H9 (cell line): Measurements from ENCODE around the gene PRKD3. TPM values are rescaled to one million over a fixed set of nuclear protein-coding genes. Genes with fewer than 3 reads are reported as not detected.

Experiments
- DNase-seq: peaks from one replicate; pipeline ENCODE4 v3.0.0-alpha.2; 2017
- H2AFZ ChIP-seq: one replicate; pipeline ENCODE4 v1.6.1; 2013; ENCODE audit warnings: mild to moderate bottlenecking, low read length, control low read depth, moderate library complexity
- H2AK5ac ChIP-seq: 2 replicates; pipeline ENCODE4 v1.6.1; 2013; ENCODE audit warnings: low read length, control low read depth, mixed read lengths; ENCODE audit not compliant: insufficient read length
- H2BK120ac ChIP-seq: one replicate; pipeline ENCODE4 v1.6.1; 2013; ENCODE audit warnings: low read depth, mild to moderate bottlenecking, low read length, control low read depth, inconsistent platforms; ENCODE audit not compliant: poor library complexity, severe bottlenecking
- H2BK12ac ChIP-seq: 2 replicates; pipeline ENCODE4 v1.6.1; 2013; ENCODE audit warnings: low read length, control low read depth, mixed read lengths, low read depth; ENCODE audit not compliant: insufficient read length
- H2BK15ac ChIP-seq: 2 replicates; pipeline ENCODE4 v1.6.1; 2013; ENCODE audit warnings: low read depth, low read length, control low read depth
- H2BK20ac ChIP-seq: one replicate; pipeline ENCODE4 v1.6.1; 2013; ENCODE audit warnings: low read depth, mild to moderate bottlenecking, low read length, control low read depth, inconsistent platforms; ENCODE audit not compliant: poor library complexity, severe bottlenecking
- H2BK5ac ChIP-seq: 2 replicates; pipeline ENCODE4 v1.6.1; 2013; ENCODE audit warnings: low read length, control low read depth, mixed read lengths; ENCODE audit not compliant: insufficient read length
- H3K14ac ChIP-seq: 2 replicates; pipeline ENCODE4 v1.6.1; 2013; ENCODE audit warnings: low read length, control low read depth; ENCODE audit not compliant: insufficient read depth
- H3K18ac ChIP-seq: 2 replicates; pipeline ENCODE4 v1.6.1; 2013; ENCODE audit warnings: low read depth, mild to moderate bottlenecking, mixed read lengths, low read length, control low read depth; ENCODE audit not compliant: insufficient read length
- H3K23ac ChIP-seq: 2 replicates; pipeline ENCODE4 v1.6.1; 2013; ENCODE audit warnings: low read length, control low read depth, mixed read lengths, low read depth; ENCODE audit not compliant: insufficient read length
- H3K23me2 ChIP-seq: 2 replicates; pipeline ENCODE4 v1.6.1; 2013; ENCODE audit warnings: low read depth, mild to moderate bottlenecking, mixed read lengths, low read length, control low read depth; ENCODE audit not compliant: insufficient read length, poor library complexity, severe bottlenecking
- H3K27ac ChIP-seq: 2 replicates; pipeline ENCODE4 v1.5.1; 2013; ENCODE audit warnings: low read length, control low read depth, mixed read lengths, low read depth; ENCODE audit not compliant: insufficient read length
- H3K27me3 ChIP-seq: 2 replicates; pipeline ENCODE4 v1.6.1; 2013; ENCODE audit warnings: low read length, control low read depth, inconsistent platforms; ENCODE audit not compliant: insufficient read depth
- H3K4ac ChIP-seq: 2 replicates; pipeline ENCODE4 v1.6.1; 2013; ENCODE audit warnings: low read depth, mild to moderate bottlenecking, control low read depth, inconsistent platforms, low read length, moderate library complexity
- H3K4me1 ChIP-seq: 2 replicates; pipeline ENCODE4 v1.6.1; 2013; ENCODE audit warnings: low read length, control low read depth, inconsistent platforms; ENCODE audit not compliant: insufficient read depth
- H3K4me2 ChIP-seq: 2 replicates; pipeline ENCODE4 v1.6.1; 2013; ENCODE audit warnings: low read length, control low read depth, mixed read lengths; ENCODE audit not compliant: insufficient read length, insufficient read depth
- H3K56ac ChIP-seq: 2 replicates; pipeline ENCODE4 v1.6.1; 2013; ENCODE audit warnings: low read depth, mild to moderate bottlenecking, mixed read lengths, low read length, control low read depth; ENCODE audit not compliant: insufficient read length
- H3K79me1 ChIP-seq: 2 replicates; pipeline ENCODE4 v1.6.1; 2013; ENCODE audit warnings: low read depth, mild to moderate bottlenecking, moderate library complexity, low read length, control low read depth, inconsistent platforms; ENCODE audit not compliant: insufficient read depth, poor library complexity, severe bottlenecking
- H3K79me2 ChIP-seq: 2 replicates; pipeline ENCODE4 v1.6.1; 2013; ENCODE audit warnings: low read length, control low read depth, inconsistent platforms; ENCODE audit not compliant: insufficient read depth
- H3K9ac ChIP-seq: 2 replicates; pipeline ENCODE4 v1.6.1; 2013; ENCODE audit warnings: low read length, control low read depth, mixed read lengths; ENCODE audit not compliant: insufficient read length; ENCODE audit errors: extremely low read depth
- H3K9me3 ChIP-seq: one replicate; pipeline ENCODE4 v1.6.1; 2013; ENCODE audit warnings: low read depth, low read length, inconsistent platforms; ENCODE audit not compliant: control insufficient read depth
- H3T11ph ChIP-seq: one replicate; pipeline ENCODE4 v1.6.1; 2013; ENCODE audit warnings: mild to moderate bottlenecking, low read length, control low read depth, inconsistent platforms
- H4K20me1 ChIP-seq: one replicate; pipeline ENCODE4 v1.6.1; 2013; ENCODE audit not compliant: control insufficient read depth, insufficient read length, insufficient read depth
- H4K5ac ChIP-seq: 2 replicates; pipeline ENCODE4 v1.6.1; 2013; ENCODE audit warnings: low read depth, mild to moderate bottlenecking, mixed read lengths, low read length, control low read depth; ENCODE audit not compliant: insufficient read length
- H4K8ac ChIP-seq: replicated peaks from 2 replicates; pipeline ENCODE4 v1.6.1; 2013; ENCODE audit warnings: low read length, control low read depth, mixed read lengths, low read depth; ENCODE audit not compliant: insufficient read length
- H4K91ac ChIP-seq: 2 replicates; pipeline ENCODE4 v1.6.1; 2013; ENCODE audit warnings: low read depth, mild to moderate bottlenecking, moderate library complexity, mixed read lengths, low read length, control low read depth; ENCODE audit not compliant: insufficient read length
- H3K27ac Mint-ChIP-seq, 3 experiments: 2 replicates in 2 of 3; 3 replicates in 1 of 3; pipeline ENCODE4 v1.8.0; 2020 to 2021; ENCODE audit warnings: mixed read lengths in 3 of 3, mild to moderate bottlenecking in 1 of 3, moderate library complexity in 1 of 3
- H3K27me3 Mint-ChIP-seq: 2 replicates; pipeline ENCODE4 v1.8.0; 2021; ENCODE audit warnings: low read depth, mild to moderate bottlenecking, moderate library complexity, mixed read lengths
- H3K36me3 Mint-ChIP-seq, 3 experiments: 2 replicates in 2 of 3; 3 replicates in 1 of 3; pipeline ENCODE4 v1.8.0; 2020 to 2021; ENCODE audit warnings: low read depth in 3 of 3, mixed read lengths in 3 of 3; ENCODE audit not compliant: insufficient read depth in 1 of 3
- H3K4me1 Mint-ChIP-seq, 2 experiments: 2 replicates each; pipeline ENCODE4 v1.8.0; 2020; ENCODE audit warnings: mixed read lengths in 2 of 2
- H3K4me3 Mint-ChIP-seq, 2 experiments: 2 replicates in 1 of 2; 3 replicates in 1 of 2; pipeline ENCODE4 v1.8.0; 2020 to 2021; ENCODE audit warnings: mild to moderate bottlenecking in 2 of 2, mixed read lengths in 2 of 2, moderate library complexity in 1 of 2
- H3K9me3 Mint-ChIP-seq, 2 experiments: 2 replicates in 1 of 2; 3 replicates in 1 of 2; pipeline ENCODE4 v1.8.0; 2020; ENCODE audit warnings: mild to moderate bottlenecking in 2 of 2, mixed read lengths in 2 of 2, moderate library complexity in 1 of 2
- WGBS: extraction: QIAGEN DNeasy Blood & Tissue Kit; methylation state at CpG from one replicate; pipeline ENCODE4 v1.1.7; 2013; ENCODE audit warnings: missing lambda C conversion rate, low lambda C conversion rate, mixed read lengths; ENCODE audit not compliant: insufficient read length; ENCODE audit errors: extremely low coverage; 5-methylcytosine and 5-hydroxymethylcytosine counted together
- total RNA-seq: library from RNA; stranded (reverse); gene quantifications from 2 replicates; pipeline ENCODE4 v1.2.1, GENCODE V29; 2021
- TF ChIP-seq, protein P1 (sequence below): fragments of 200-600 bp; sonication (generic); conservative IDR thresholded peaks from 3 replicates; pipeline ENCODE4 v1.8.0; 2021; ENCODE audit warnings: antibody characterized with exemption, mild to moderate bottlenecking

Gene PRKD3
- total RNA-seq, 1 experiment from 2014 or later = 63.3 TPM

- Histone ChIP-seq H3K9ac (no peak overlapping the region), H2BK15ac (no peak overlapping the region), H3K27me3 (no peaks in the 10 kb centered on the region), H3K4me2 (no peak overlapping the region), H3K79me1 (no peaks in the 10 kb centered on the region), H2BK5ac (no peak overlapping the region), H3K4ac (no peak overlapping the region), H2AFZ (no peak overlapping the region), H3K23ac (no peak overlapping the region), H4K20me1 (no peaks in the 10 kb centered on the region), H3K9me3 (no peaks in the 10 kb centered on the region), H3K4me1 (peaks cover 7% of the 10 kb centered on the region; the same call in 1 of the 2 replicates), H2BK120ac (no peak overlapping the region), H3T11ph (no peak overlapping the region), H3K79me2 (no peaks in the 10 kb centered on the region), H2AK5ac (no peak overlapping the region), H3K56ac (no peak overlapping the region), H4K5ac (no peak overlapping the region), H3K18ac (no peak overlapping the region), H2BK12ac (no peak overlapping the region), H4K91ac (no peak overlapping the region), H4K8ac (no peak overlapping the region), H3K14ac (no peak overlapping the region), H2BK20ac (no peak overlapping the region), H3K23me2 (no peaks in the 10 kb centered on the region), H3K27ac (no peak overlapping the region)
- peaks cover 31 to 33% of the 10 kb centered on the region in 2 experiments for H3K4me1 Mint-ChIP-seq
- no peak overlapping the region; a peak in 1 of 7 replicates for H3K27ac Mint-ChIP-seq
- no peak for DNase-seq
- TF ChIP-seq, protein P1, sequence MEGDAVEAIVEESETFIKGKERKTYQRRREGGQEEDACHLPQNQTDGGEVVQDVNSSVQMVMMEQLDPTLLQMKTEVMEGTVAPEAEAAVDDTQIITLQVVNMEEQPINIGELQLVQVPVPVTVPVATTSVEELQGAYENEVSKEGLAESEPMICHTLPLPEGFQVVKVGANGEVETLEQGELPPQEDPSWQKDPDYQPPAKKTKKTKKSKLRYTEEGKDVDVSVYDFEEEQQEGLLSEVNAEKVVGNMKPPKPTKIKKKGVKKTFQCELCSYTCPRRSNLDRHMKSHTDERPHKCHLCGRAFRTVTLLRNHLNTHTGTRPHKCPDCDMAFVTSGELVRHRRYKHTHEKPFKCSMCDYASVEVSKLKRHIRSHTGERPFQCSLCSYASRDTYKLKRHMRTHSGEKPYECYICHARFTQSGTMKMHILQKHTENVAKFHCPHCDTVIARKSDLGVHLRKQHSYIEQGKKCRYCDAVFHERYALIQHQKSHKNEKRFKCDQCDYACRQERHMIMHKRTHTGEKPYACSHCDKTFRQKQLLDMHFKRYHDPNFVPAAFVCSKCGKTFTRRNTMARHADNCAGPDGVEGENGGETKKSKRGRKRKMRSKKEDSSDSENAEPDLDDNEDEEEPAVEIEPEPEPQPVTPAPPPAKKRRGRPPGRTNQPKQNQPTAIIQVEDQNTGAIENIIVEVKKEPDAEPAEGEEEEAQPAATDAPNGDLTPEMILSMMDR = no peak
- H3K36me3 Mint-ChIP-seq = no peaks in the 10 kb centered on the region; a peak in 1 of 7 replicates
- H3K27me3 Mint-ChIP-seq = no peaks in the 10 kb centered on the region; the same call in 1 of the 2 replicates
- no peaks in the 10 kb centered on the region for H3K9me3 Mint-ChIP-seq
- no CpG with 5 or more reads among the region's 5 CpGs for WGBS
- H3K4me3 Mint-ChIP-seq = no peak overlapping the region
These were observed 23.5 kb upstream of the PRKD3 start for GRCh38 chr2:37348155-37348554.
